GM12873 (cell line): ENCODE measurements around the gene CRMP1.

ENCODE experiments used
- TF ChIP-seq, protein P1 (sequence below): IDR thresholded peaks from 2 replicates; pipeline ENCODE4 v1.5.1; 2012; ENCODE audit warnings: low read depth, mild to moderate bottlenecking, moderate library complexity, low read length, control low read depth; ENCODE audit not compliant: insufficient read depth; ENCODE audit errors: missing control alignments

CRMP1 gene

GRCh38 chr4:5887361-5888221 is 5.3 kb downstream of the CRMP1 start:
- TF ChIP-seq, protein P1, sequence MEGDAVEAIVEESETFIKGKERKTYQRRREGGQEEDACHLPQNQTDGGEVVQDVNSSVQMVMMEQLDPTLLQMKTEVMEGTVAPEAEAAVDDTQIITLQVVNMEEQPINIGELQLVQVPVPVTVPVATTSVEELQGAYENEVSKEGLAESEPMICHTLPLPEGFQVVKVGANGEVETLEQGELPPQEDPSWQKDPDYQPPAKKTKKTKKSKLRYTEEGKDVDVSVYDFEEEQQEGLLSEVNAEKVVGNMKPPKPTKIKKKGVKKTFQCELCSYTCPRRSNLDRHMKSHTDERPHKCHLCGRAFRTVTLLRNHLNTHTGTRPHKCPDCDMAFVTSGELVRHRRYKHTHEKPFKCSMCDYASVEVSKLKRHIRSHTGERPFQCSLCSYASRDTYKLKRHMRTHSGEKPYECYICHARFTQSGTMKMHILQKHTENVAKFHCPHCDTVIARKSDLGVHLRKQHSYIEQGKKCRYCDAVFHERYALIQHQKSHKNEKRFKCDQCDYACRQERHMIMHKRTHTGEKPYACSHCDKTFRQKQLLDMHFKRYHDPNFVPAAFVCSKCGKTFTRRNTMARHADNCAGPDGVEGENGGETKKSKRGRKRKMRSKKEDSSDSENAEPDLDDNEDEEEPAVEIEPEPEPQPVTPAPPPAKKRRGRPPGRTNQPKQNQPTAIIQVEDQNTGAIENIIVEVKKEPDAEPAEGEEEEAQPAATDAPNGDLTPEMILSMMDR = no peak

- TF ChIP-seq, protein P1 = no peak
Observed at GRCh38 chr4:5887011-5887360, 5.9 kb downstream of the CRMP1 start.

GRCh38 chr4:5885733-5886132 is 7.2 kb downstream of the CRMP1 start:
- TF ChIP-seq, protein P1 = no peak

DNA sequence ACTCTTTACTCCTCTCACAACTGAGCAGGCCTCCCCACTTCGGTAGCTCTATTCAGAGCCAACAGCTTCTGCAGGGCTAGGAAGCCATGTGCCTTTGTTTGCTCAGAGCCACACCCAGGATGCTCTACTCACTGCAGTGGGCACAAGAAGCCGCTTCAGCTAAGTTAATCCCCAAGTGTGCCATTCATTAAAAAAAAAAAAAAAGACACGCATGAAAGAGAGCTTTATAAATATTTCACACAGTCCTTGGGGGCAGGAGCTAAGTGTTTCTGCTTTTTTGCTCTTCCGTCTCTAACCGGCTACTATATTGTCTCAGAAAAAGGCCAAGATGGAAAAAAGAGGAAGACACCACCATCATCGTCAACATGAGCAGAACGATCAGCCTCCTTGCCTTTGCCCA is 8.1 kb downstream of the CRMP1 start:
- TF ChIP-seq, protein P1 = no peak

GRCh38 chr4:5883916-5884315 is 9.0 kb downstream of the CRMP1 start:
- TF ChIP-seq, protein P1 = no peak

DNA sequence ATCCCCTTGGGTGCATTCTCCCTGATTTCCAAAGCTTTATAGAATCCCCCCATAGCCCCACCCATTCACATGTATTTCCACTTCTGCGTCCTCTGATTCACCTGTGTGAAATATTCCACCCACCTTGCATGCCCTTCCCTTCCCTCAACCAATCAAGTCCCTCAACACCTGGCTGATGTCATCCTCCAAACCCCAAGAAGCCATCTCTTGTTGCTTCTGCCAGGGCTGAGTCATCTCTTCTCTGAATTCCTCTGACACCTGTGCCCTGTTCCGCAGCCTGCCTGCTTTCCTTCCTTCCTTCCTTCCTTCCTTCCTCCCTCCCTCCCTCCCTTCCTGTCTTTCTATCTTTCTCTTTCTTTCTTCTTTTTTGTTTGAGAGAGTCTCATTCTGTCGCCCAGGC is 9.9 kb downstream of the CRMP1 start:
- TF ChIP-seq, protein P1 = no peak

DNA sequence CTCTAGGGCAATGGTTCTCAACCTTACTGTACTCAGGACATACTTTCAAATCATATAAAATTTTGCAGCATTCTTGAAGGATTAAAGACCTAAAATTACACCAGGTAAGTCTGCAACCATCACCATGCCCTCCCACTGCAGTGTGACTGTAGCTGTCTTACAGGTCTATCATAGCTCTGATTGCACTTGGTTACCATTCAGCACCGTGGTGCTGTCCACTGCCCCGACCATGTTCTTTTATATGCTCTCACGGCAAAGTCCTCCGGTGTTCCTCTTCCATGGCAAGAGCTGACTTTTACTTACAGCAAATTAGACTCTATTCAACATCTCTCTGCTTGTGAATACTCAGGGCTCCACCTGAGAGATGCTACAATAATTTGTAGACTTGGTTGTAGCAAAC is 11.5 kb downstream of the CRMP1 start:
- TF ChIP-seq, protein P1 = no peak
